GM19240 (cell line): ENCODE measurements around the gene RMI2.

ENCODE experiments used
- DNase-seq: peaks from one replicate; pipeline ENCODE4 v3.0.0; 2011; ENCODE audit warnings: low spot score; ENCODE audit not compliant: insufficient read length

RMI2 gene

GRCh38 chr16:11309895-11310633, 35.2 kb upstream of the RMI2 start:
- DNase-seq, result no peak

GRCh38 chr16:11310634-11310977, 34.7 kb upstream of the RMI2 start:
- DNase-seq, result no peak

- DNase-seq, result no peak
Observed at GRCh38 chr16:11310997-11311561, 34.2 kb upstream of the RMI2 start.

GRCh38 chr16:11312718-11313492, 32.4 kb upstream of the RMI2 start:
- no peak for DNase-seq

GRCh38 chr16:11313493-11314308, 31.6 kb upstream of the RMI2 start:
- DNase-seq, result no peak

GRCh38 chr16:11314309-11314894, 30.9 kb upstream of the RMI2 start:
- no peak for DNase-seq

GRCh38 chr16:11315510-11315909, 29.7 kb upstream of the RMI2 start:
- no peak for DNase-seq

GRCh38 chr16:11316331-11317015, 28.8 kb upstream of the RMI2 start:
- no peak for DNase-seq

GRCh38 chr16:11318817-11319216, 26.4 kb upstream of the RMI2 start:
- DNase-seq, result no peak

GRCh38 chr16:11319529-11320146, 25.6 kb upstream of the RMI2 start:
- DNase-seq, result no peak

- DNase-seq, result no peak
Observed at GRCh38 chr16:11320170-11320569, 25.1 kb upstream of the RMI2 start.

- DNase-seq, result no peak
Observed at GRCh38 chr16:11321662-11322061, 23.6 kb upstream of the RMI2 start.

GRCh38 chr16:11322823-11323222, 22.4 kb upstream of the RMI2 start:
- no peak for DNase-seq

GRCh38 chr16:11323551-11324336, 21.5 kb upstream of the RMI2 start:
- no peak for DNase-seq

- DNase-seq, result no peak
Observed at GRCh38 chr16:11325404-11326083, 19.7 kb upstream of the RMI2 start.

GRCh38 chr16:11326084-11326736, 19.0 kb upstream of the RMI2 start:
- no peak for DNase-seq

- DNase-seq, result no peak
Observed at GRCh38 chr16:11326737-11327276, 18.5 kb upstream of the RMI2 start.
